Fibroblast of the aortic adventitia (primary cell): ENCODE results near the gene PRKAR1B. TPM values are rescaled to one million over a fixed set of nuclear protein-coding genes. Genes with fewer than 3 reads are reported as not detected.

Experiments
- DNase-seq: peaks from one replicate; pipeline ENCODE4 v3.0.0-alpha.2; 2010; ENCODE audit warnings: low read depth
- H3K4me3 ChIP-seq: 2 replicates; pipeline ENCODE4 v1.5.1; 2011; ENCODE audit warnings: low read depth, mild to moderate bottlenecking, control low read depth, low read length, moderate library complexity
- total RNA-seq: library from RNA; depleted of rRNA; stranded (reverse); fragments of >200 nt; gene quantifications from 2 replicates; pipeline ENCODE4 v1.2.3, GENCODE V29; 2012; ENCODE audit warnings: low replicate concordance
- TF ChIP-seq, protein P1 (sequence below): IDR thresholded peaks from 2 replicates; pipeline ENCODE4 v1.5.1; 2011; ENCODE audit warnings: mild to moderate bottlenecking, low read length, control low read depth, inconsistent platforms; ENCODE audit not compliant: insufficient read depth

PRKAR1B gene
- total RNA-seq, 1 donor = 7.0 TPM

DNA sequence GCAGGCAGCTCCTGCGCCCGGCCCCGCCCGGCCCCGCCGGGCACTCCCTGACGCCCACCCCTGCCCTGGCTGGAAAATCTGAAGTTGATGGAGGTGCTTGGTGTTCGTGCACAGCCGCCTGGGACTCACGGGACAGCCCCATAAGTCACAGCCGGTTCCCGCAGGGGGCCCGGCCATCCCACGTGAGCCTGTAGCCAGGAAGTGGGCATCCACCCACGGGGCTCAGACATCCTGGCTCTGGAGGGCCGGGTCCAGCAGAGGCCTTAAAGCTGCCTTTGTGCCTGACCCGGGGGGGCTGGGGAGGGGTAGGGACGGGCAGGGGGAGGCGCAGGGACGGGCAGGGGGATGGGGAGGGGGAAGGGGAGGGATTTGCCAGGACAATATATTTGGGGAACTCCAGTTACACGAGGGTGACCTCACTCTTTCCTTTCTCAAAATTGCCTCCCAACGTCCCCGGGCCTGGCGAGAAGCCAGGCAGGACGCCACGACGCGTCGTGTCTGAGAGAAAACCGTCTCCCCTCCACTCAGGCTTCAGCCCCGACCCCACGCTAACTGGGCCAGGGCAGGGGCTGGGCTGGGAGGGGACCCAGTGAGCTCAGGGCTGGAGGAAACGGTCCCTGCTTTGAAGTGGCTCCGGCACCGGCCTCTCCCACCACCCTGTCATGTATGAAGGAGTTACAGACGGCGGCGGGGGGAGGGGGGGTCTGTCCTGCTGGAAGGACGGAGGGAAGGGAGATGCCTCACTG, 125.3 kb downstream of the PRKAR1B start:
- no peak for DNase-seq
- H3K4me3 ChIP-seq = no peak overlapping the region
- TF ChIP-seq, protein P1, sequence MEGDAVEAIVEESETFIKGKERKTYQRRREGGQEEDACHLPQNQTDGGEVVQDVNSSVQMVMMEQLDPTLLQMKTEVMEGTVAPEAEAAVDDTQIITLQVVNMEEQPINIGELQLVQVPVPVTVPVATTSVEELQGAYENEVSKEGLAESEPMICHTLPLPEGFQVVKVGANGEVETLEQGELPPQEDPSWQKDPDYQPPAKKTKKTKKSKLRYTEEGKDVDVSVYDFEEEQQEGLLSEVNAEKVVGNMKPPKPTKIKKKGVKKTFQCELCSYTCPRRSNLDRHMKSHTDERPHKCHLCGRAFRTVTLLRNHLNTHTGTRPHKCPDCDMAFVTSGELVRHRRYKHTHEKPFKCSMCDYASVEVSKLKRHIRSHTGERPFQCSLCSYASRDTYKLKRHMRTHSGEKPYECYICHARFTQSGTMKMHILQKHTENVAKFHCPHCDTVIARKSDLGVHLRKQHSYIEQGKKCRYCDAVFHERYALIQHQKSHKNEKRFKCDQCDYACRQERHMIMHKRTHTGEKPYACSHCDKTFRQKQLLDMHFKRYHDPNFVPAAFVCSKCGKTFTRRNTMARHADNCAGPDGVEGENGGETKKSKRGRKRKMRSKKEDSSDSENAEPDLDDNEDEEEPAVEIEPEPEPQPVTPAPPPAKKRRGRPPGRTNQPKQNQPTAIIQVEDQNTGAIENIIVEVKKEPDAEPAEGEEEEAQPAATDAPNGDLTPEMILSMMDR = no peak

DNA sequence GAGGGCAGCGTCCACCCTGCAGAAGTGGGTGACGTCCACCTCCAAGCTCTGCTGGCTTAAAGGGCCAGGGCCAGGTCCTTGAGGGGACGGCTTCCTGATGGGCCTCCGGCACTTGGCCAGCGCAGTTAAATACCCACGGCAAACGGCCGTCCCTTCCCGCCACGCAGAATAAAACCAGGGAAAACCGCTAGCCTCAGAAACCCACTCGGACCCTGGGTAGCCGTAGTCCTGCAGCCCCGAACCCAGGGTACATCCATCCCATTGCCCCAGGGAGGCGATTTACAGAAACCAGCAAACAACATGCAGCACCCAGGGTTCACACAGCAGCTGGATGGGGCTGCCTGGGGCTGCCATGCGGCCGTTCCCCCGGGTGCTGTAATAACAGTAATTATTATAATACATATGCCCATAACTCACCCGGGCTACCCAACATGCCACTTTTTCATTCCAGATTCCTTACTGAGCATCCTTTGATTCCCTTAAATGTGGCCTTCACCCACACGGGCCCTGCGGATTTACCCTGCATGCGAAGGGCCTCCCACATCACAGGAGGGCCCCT, 126.0 kb downstream of the PRKAR1B start:
- H3K4me3 ChIP-seq = no peak overlapping the region
- TF ChIP-seq, protein P1 = no peak
- no peak for DNase-seq

DNA sequence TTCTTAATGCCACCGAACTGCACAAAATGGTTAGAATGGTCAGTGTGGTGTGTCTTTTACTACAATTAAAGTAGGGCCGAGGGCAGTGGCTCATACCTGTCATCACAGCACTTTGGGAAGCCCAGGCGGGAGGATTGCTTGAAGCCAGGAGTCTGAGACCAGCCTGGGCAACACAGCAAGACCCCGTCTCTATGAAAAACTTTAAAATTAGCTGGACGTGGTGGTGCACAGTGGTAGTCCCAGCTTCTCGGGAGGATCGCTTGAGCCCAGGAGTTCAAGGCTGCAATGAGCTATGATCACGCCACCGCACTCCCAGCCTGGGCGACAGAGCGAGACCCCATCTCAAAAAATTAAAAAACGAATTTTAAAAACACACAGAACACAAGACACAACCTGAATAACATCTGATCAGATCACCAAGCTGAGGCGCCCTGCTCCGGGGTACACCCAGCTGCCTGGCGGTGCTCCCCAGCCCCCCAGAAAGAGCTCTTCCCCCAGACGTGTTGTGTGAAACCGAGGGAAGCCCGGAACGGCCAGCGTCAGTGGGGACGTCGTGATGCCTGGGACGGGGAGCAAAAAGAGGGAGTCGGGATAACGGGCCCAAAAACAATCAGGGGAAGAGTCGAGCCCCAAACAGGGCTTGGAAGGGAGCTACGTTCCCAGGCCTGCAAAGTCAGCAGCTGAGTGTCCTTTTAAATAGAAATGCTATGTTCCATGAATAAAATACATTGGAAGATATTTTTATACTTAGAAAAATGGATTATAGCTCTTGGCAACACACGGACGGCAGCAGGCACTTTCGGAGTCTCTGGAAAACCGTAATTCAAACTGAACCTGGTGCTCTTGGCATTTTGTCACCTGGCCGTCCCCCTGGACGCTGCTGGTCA, 126.7 kb downstream of the PRKAR1B start:
- DNase-seq = no peak
- TF ChIP-seq, protein P1 = no peak
- no peak overlapping the region for H3K4me3 ChIP-seq

DNA sequence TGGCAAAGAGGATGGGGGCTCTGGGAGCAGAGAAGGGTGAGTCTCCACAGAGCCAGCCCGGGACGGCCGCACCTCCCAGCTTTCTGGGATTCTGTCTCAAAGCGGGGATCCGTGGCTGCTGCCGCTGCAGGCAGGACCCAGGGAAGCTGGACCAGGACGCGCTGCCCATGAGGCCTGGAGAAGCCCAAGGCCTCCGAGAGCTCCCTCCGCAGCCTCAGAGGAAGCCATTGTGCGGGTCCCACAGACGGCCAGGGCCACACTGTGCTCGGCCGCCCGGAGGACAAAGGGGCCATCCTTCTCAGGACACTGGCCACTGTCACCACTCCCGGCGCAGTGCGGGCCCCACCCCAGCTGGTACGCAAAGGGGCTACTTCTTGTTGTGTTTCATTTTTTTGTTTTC, 128.2 kb downstream of the PRKAR1B start:
- no peak for DNase-seq
- TF ChIP-seq, protein P1 = no peak
- no peak overlapping the region for H3K4me3 ChIP-seq

DNA sequence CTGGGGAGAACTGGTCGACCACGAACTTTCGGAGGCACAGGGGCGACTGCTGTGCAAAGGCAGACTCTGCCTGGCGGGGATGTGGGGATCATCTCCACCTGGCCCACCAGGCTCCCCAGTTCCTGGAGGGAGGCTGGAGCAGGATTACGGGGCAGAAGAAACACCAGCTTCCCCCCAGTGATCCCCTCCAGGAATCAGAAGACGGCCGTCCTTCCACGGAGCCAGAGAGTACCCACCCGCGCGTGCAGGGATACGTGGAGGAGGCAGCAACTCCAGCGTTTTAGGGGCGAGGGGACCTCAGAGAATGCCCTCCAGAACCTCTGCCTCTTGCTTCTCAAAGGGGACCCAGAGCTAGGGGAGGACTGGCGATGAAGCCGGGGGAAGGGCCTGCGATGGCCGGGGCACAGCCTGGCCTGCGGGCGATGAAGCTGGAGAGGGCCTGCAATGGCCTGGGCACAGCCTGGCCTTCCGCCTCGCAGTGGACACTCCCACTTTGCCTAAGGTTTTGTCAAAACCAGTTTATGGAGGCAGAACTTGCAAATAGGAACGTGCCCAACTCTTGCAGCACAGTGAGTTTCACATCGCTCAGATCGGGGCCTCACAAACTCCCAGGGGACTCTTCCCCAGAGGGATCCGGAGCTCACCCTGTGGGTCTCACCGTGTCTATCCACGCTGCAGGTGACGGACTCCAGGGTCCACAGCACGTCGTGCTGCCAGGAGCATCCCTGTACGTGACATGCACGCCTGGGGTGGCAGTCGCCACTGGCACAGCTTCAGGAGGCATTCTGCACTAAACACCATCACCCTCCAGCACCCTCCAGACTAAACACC, 129.5 kb downstream of the PRKAR1B start:
- no peak for DNase-seq
- no peak overlapping the region for H3K4me3 ChIP-seq
- TF ChIP-seq, protein P1 = no peak

DNA sequence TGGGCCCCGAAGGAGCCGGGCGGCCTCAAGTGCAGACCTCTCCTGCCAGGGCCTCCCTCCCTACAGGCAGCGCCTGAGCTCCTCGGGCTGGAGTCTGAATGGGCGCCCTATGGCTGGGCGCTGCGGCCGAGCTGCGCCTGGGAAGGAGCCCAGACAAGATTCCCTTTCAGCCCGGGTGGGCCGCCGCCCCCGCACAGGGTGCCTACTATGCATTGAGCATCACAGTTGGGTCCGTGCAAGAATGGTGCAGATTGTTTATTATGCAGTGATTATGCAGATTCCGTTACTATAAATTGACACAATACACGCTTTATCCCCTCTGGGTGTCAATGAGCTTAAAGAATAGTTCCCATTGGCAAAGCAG, 130.3 kb downstream of the PRKAR1B start:
- TF ChIP-seq, protein P1 = no peak
- H3K4me3 ChIP-seq = no peak overlapping the region
- DNase-seq = no peak
